AG09319 (cell line): Measurements from ENCODE around the gene PPRC1.

Source experiments
- DNase-seq: peaks from one replicate; pipeline ENCODE4 v3.0.0-alpha.2; 2010; ENCODE audit warnings: low read depth; ENCODE audit errors: extremely low read depth
- CTCF ChIP-seq: IDR thresholded peaks from 2 replicates; pipeline ENCODE4 v1.5.1; 2011; ENCODE audit warnings: low read depth, mild to moderate bottlenecking, inconsistent platforms, low read length, moderate library complexity

Gene PPRC1

DNA sequence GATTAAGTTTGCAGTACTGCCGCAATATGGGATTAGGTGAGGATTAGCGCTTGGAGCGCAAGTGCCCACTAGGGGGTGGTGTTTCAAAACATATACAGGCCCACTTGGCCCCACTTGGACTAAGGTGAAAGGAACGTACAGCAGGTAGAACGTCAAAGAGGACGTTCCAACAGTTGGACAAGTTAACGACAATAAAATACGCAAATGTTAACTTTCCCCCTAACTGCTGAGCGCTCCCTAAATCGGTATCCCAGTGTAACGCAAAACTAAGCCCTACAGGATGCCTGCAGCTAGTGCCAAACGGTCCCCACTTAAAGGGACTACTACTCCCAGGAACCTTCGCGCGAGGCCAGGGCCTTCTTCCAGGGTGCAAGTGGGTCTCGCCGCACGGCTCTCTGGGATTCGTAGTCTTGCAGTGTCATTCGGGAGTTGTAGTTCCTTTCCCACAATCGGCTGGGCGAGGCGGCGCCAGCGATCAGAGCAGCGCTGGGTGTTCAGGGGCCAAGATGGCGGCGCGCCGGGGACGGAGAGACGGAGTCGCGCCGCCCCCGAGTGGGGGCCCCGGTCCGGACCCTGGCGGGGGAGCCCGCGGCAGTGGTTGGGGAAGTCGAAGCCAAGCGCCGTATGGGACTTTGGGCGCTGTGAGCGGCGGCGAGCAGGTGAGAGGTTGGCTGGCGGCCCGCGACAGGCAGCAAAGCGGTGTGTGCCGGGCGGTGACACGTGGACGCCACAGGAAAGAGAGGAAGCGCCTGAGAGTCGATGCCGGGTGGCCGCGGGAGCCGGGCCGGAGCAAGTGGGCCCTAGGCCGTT lies at the start of gene PPRC1:
Gene PPRC1 (plus strand): TSS at position 478 of the 810 bp plus-strand sequence. CDS start 29 bp downstream, at position 507.
- peak; percentile 97 for DNase-seq
- TF ChIP-seq CTCF = peak; percentile 88

GRCh38 chr10:102083541-102083940 lies 49.3 kb upstream of the PPRC1 start:
- no peak for TF ChIP-seq CTCF
- no peak for DNase-seq

DNA sequence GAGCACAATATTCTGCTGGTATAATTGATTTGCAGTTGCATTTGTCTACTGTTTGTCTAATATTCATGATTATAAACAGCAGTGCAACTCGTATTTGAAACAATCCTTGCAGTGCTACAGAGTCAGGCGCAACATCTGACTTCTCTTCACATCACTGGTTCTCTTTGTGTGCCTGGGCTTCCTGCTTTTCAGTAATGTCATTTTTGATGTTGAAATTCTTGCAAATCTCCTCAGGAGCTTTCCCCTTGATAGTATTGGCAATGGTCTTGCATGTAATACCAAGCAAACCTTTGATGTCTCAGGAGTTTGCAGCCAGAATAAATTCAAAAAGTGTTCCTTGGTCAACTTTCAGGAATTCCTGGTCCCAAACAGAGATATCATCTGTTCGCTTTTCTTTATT lies 47.5 kb upstream of the PPRC1 start:
- DNase-seq = no peak
- no peak for TF ChIP-seq CTCF

DNA sequence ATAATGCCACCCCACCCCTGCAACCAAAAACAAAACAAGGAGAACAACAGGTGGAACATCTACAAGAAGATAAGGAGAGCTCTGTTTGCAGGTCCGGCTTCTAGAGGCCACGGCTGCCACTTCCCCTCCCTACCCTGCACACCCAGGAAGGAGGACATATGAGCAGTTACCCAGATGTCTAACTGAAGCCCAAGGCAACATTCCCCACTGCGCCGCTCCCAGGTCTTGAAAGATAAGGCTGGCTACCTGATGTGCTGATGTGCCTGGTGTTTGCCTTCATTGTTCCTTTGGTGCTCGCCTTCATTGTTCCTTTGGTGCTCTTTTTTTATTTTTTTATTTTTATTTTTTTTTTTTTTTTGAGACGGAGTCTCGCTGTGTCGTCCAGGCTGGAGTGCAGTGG lies 46.6 kb upstream of the PPRC1 start:
- TF ChIP-seq CTCF = no peak
- no peak for DNase-seq

DNA sequence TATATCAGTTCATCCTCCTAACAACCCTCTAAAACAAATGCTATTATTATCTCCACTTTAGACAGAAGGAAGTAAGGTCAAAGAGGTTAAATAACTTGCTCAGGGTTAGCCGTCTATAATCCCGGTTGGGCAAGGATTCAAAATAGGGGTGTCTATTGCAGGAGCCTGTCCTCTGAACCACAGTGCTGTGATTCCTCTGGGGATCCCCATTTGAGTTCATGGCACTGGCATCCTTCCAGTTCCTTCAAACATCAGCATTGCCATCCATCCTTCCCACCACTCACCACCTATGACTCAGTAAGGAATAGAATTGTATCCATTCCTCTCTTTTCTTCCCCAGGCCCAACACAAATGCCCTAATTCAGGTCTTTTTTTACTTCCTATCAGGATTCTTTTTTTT lies 42.1 kb upstream of the PPRC1 start:
- DNase-seq = no peak

DNA sequence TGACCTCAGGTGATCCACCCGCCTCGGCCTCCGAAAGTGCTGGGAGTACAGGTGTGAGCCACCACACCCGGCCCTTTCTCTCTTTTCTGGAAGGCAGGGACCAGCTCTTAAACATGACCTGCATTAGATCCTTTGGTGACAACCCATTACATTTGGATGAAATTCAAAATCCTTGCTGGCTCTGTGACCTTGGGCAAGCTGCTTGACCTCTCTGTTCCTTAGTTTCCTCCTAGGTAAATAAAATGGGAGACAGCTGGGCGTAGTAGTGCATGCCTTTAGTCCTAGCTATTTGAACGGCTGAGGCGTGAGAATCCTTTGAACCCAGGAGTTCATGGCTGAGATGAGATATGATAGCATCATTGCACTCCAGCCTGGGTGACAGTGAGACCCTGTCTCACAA lies 36.4 kb upstream of the PPRC1 start:
- DNase-seq = no peak
- no peak for TF ChIP-seq CTCF

More for the DNA sequence above, 42.1 kb upstream of the PPRC1 start:
- no peak for TF ChIP-seq CTCF

GRCh38 chr10:102101152-102101551 lies 31.7 kb upstream of the PPRC1 start:
- TF ChIP-seq CTCF = no peak

More at GRCh38 chr10:102101152-102101551, 31.7 kb upstream of the PPRC1 start:
- no peak for DNase-seq
